Rectal smooth muscle tissue (tissue), 1 donor: ENCODE data around the gene HSPA6.
"Not testable (repeated sequence)": the region's sequence is repeated elsewhere in the genome, so short reads cannot be mapped to it uniquely, and the experiment has no call there.

Experiments
- H3K27ac ChIP-seq: one replicate; pipeline ENCODE4 v1.7.0; 2013; ENCODE audit warnings: low read depth, low read length, inconsistent platforms
- H3K27me3 ChIP-seq: one replicate; pipeline ENCODE4 v1.7.0; 2013; ENCODE audit warnings: low read length; ENCODE audit not compliant: control insufficient read depth, insufficient read depth
- H3K36me3 ChIP-seq: one replicate; pipeline ENCODE4 v1.7.0; 2013; ENCODE audit warnings: low read length; ENCODE audit not compliant: control insufficient read depth, insufficient read depth
- H3K4me1 ChIP-seq: one replicate; pipeline ENCODE4 v1.7.0; 2013; ENCODE audit warnings: low read length; ENCODE audit not compliant: control insufficient read depth, insufficient read depth
- H3K4me3 ChIP-seq: one replicate; pipeline ENCODE4 v1.7.0; 2013; ENCODE audit warnings: low read length
- H3K9ac ChIP-seq: one replicate; pipeline ENCODE4 v1.7.0; 2013; ENCODE audit warnings: low read length

Gene HSPA6

DNA sequence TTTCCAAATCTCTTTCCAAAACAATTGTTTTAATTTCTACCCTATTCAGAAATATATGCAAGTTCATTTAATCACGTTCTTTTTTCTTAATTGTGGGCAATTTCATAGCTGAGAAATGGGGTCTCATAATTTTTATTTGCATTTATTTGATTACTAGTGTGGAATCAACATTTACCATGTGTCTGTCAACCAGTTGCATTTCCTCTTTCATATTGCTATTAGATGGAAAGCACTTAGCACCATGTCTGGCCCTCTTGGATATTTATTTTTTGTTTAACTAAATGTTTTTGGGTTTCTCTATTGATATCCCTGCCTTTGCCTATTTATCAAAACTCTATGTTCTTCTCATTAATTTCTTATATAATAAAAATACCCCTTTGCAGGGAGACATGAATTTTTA lies 39.2 kb downstream of the HSPA6 start:
- H3K36me3 ChIP-seq, H3K4me1 ChIP-seq, H3K4me3 ChIP-seq, H3K9ac ChIP-seq, H3K27me3 ChIP-seq, H3K27ac ChIP-seq: not testable (repeated sequence)

DNA sequence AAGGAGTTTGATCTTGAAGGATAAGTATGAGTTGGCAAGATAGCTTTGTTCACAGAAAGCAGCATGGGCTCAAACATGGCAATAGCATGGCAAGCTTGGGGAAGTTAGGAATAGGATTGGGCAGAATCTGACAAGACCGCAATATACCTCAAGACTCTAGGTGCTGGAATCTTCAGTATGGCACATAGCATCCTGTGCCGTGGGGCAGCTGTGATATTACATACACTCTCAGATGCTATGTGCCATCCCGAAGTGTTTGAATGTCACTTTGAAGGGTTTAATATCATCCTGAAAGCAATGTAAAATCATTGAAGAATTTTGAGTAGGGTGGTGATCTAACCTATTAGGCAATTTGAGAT lies 42.2 kb downstream of the HSPA6 start:
- H3K4me1 ChIP-seq, H3K36me3 ChIP-seq, H3K9ac ChIP-seq, H3K27ac ChIP-seq, H3K27me3 ChIP-seq, H3K4me3 ChIP-seq: not testable (repeated sequence)

DNA sequence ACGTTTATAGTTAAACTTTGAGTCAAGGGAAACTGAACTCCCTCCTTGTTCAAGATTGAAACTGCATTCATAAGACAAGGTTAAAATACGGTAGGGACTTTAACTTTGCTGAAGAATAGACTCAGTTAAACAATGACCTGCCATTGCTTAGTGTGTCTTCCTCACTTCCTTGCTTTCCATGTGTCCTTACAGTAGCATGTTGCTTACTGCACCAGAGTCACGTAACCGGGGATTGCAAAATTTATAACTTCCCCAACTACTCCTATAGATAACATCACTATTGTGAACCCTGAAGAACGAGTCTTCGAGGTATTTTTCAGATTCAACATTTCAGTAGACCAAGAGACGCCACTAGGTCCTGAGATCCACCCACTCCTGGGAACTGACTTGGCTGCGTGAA lies 47.4 kb downstream of the HSPA6 start:
- H3K27me3 ChIP-seq, H3K27ac ChIP-seq, H3K9ac ChIP-seq, H3K36me3 ChIP-seq, H3K4me1 ChIP-seq, H3K4me3 ChIP-seq: not testable (repeated sequence)
